HG03442 (cell line): ENCODE data around the gene SPDYA.
"Not testable (repeated sequence)": the region's sequence is repeated elsewhere in the genome, so short reads cannot be mapped to it uniquely, and the experiment has no call there.

Experiments
- ATAC-seq: cut with Tn5 transposase; IDR thresholded peaks from one replicate; pipeline ENCODE4 v1.9.1; 2021; ENCODE audit warnings: mild to moderate bottlenecking, moderate library complexity; ENCODE audit not compliant: unreplicated experiment

The SPDYA gene

DNA sequence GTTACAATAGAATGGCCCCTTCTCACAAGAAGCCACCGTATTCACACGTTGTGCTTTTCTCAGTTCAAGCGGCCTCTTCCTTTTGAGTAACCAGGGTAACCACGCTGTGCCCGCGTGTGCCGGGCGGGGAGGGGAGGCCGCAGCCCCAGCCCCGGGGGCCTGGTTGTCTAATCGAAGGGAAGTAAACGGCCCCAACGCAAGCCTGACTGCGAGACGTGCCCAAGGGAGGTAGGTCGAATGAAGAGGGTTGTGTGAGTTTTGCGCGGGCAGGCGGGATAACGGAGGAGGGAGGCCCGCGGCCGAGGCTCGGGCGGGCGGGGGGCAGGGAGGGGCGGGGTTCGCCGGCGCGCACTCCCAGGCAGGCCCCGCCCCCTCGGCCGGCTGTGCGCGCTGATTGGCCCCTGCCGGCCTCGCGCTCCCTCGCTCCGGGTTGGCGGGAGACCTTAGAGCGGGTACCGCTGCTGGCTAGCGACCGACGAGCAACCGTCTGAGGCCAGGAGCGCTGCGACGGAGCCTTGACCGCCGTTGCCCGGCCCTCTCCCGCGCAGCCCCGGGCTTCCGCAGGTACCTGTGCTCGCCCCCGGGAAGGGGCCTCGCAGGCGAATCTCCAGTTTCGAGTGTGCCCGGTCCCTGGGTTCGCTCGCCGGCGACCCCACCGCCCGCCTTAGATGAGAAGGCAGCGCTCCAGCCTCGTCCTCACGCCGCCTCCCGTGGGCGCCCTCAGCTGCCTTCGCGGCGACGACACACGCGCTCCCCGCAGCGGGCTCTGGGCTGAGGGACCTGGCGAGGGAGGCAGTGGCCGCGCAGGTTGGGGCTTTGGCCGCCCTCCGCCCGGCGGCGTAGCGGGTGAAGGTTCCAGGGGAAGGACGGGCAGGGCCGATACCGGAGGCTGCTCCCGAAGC, at the start of gene SPDYA:
Gene SPDYA, plus strand, starts transcription at position 451 of the 902 bp plus-strand sequence. CDS start 5,181 bp downstream, outside the sequence.
- peak; percentile 64 for ATAC-seq

DNA sequence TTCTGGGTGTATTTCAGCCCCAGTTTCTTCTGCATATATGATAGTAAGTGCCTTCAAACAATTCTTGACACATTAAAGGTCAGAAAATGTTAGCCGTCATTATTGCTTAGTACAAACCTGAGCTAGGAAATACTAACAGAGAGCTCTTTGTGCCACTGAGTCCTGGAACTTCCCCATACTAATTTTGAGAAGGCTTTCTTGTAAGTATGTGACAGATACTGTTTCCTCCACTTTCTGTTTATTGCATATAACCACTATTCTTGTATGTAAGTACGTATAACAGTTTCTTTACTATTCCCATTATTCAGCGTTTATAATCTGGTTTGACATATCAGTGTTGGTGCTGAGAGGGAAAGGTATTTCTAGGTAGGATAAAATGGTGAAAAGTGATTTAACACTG, 49.2 kb upstream of the SPDYA start:
- ATAC-seq, result no peak

DNA sequence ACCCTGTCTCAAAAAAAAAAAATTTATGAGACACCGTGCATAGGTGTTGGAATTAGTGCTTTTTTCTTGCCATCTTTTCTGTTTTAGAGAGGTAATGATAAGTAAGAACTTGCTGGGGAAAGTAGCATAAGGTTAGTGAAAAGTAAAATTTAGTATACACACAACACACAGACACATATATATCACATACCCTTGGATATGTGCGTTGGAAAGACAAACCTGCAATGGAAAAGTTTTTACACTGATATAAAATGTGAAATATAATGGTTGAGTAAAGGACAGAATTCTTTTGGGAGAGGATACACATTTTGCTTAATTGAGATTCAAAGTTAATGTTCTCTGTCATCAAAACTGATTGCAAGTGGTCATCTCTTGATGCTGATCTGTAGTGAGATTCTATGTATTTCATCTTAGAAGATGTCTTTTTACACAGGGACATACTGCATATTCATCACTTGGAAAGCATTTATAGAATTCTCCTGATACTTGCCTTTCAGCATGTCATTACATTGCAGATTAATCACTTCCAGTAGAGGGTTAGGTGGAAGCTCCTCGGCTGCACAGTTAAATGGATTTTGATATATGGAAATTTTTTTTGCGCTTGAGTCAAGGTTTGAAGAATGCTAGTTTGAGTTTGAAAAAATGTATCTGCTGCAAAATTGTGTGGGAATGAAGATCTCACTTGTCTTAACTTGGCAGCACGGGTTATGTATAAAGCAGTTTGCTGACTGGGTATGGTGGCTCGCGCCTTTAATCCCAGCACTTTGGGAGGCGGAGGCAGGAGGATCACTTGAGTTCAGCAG, 45.5 kb upstream of the SPDYA start:
- no peak for ATAC-seq

- no peak for ATAC-seq
Observed at GRCh38 chr2:28766070-28766469, 44.6 kb upstream of the SPDYA start.

DNA sequence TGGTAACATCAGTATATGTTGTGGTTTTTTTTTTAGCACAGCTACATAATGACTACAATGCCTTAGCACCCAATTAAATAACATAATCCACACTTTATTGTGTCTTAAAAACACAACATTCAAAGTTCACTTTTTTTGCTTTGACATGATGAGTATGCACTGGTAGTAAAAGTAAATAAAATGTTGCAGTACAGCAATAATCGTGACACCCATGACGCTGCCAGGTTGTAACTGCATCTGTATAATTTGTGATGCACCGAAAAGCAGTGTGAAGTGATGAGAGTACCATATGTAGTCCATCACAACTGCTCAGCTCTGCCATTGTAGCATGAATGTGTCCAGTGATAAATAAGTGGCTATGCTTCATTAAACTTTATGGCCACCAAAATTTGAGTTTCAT, 43.3 kb upstream of the SPDYA start:
- no peak for ATAC-seq

DNA sequence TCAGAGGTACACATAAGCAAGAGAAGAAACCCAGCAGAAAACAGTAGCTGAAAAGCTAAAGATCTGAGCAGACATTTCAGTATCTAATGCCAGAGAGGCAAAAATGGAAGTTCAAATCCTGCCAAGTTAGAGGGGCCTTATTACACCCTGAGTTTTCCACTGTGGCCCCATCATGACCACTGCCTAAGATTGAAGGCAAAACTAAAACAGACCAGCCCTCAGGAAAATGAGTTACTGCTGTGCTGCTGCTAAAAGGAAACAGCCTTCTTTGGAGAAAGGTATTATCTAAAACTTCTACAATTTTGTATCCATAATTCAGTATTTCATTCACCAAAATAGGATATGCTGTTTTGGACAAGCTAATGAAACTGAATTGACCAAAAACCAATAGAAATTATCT, 42.2 kb upstream of the SPDYA start:
- ATAC-seq, result no peak

- no peak for ATAC-seq
Observed at GRCh38 chr2:28768952-28769351, 41.7 kb upstream of the SPDYA start.

DNA sequence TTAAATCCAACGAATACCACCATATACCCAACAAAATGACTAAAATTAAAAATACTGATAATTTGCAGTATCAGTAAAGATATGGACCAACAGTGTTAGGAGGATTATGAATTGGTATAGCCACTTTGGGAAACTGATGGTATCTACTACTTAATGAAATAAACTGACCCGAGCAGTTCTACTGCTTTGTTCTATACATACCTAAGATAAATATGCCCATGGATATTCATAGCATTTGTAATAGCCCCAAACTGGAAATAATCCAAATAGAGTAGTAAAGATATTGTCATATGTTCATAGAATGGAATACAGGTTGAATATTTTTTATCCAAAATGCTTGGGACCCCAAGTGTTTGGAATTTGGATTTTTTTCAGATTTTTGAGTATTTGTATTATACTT, 38.3 kb upstream of the SPDYA start:
- ATAC-seq, result no peak

- no peak for ATAC-seq
Observed at GRCh38 chr2:28776471-28776870, 34.2 kb upstream of the SPDYA start.

- ATAC-seq, result no peak
Observed at GRCh38 chr2:28778392-28778791, 32.2 kb upstream of the SPDYA start.

- ATAC-seq, result no peak
Observed at GRCh38 chr2:28779001-28779400, 31.6 kb upstream of the SPDYA start.

GRCh38 chr2:28780496-28780895, 30.1 kb upstream of the SPDYA start:
- no peak for ATAC-seq

DNA sequence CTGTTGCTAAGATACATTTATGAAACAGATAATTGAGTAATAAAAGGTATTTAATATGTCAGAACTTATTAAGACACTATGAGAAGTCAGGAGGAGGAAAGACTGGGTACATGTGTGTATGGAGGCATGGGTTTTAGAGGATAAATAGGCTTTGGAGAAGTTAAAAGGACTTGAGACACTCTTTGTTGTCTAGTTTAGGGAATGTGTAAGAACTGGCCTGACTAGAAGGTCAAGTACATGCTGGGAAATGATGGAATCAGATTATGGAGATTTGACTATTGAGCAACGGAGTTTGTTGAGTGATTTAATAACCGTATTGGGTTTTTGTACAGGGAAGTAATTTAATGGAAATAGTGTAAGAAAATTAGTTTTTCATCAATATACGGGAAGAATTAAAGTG, 28.2 kb upstream of the SPDYA start:
- ATAC-seq, result no peak

DNA sequence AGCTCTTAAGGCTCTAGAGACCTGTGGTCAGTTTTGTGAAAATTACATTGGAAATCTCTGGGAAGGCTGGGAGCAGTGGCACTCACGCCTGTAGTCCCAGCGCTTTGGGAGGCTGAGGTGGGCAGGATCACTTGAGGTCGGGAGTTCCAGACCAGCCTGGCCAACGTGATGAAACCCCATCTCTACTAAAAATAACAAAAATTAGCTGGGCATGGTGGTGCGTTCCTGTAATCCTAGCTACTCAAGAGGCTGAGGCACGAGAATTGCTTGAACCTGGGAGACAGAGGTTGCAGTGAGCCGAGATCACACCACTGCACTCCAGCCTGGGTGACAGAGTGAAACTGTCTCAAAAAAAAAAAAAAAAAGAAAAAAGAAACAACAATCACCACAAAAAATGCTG, 26.1 kb upstream of the SPDYA start:
- ATAC-seq, result not testable (repeated sequence)

DNA sequence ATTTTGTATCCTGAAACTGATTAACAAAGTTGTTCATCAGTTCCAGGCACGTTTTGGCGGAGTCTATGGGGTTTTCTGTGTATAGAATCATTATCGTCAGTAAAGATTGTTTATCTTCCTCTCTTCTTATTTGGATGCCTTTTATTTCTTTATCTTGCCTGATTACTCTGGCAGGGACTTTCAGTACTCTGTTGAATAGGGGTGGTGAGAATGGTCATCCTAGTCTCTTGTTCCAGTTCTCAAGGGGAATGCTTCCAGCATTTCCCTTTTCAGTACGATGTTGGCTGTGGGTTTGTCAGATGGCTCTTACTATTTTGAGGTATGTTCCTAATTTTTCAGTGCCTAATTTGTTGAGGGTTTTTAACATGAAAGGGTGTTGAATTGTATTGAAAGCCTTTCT, 14.0 kb upstream of the SPDYA start:
- no peak for ATAC-seq

GRCh38 chr2:28801726-28802125, 8.9 kb upstream of the SPDYA start:
- no peak for ATAC-seq

DNA sequence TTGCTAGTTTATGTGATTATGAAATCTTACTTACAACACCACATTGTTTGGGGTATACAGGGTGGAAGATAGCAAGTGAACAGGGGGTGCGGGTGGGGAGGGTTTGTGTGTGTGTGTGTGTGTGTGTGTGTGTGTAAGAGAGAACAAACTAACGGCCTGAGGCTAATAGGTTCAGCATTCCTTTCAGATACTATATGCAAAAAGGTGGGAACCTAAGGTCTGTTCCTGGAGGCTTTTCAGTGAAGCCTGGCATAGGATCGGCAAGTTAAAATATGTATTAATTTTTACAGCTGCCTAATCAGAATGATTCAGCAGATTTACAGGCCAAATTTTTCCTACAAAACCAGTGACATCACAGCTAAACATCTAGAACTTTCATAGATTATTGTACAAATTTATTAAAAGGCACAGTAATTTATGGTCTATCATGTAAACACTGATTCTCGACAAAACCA, 7.6 kb upstream of the SPDYA start:
- no peak for ATAC-seq

DNA sequence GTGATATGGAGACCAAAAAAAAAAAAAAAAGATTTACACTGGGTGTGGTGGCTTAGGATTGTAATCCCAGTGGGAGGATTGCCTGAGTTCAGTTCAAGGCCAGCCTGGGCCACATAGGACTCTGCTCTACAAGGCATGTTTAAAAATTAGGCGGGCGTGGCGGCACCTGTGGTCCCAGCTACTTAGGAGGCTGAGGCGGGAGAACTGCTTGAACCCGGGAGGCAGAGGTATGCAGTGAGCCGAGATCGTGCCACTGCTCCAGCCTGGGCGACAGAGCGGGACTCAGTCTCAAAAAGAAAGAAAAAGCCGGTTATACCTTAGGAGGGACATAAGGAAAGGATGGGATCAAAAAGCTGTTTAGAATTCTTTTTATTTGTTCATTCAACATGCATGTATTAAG, 707 bp upstream of the SPDYA start:
- ATAC-seq, result no peak

GRCh38 chr2:28818053-28818452, 7.4 kb downstream of the SPDYA start:
- ATAC-seq, result no peak

DNA sequence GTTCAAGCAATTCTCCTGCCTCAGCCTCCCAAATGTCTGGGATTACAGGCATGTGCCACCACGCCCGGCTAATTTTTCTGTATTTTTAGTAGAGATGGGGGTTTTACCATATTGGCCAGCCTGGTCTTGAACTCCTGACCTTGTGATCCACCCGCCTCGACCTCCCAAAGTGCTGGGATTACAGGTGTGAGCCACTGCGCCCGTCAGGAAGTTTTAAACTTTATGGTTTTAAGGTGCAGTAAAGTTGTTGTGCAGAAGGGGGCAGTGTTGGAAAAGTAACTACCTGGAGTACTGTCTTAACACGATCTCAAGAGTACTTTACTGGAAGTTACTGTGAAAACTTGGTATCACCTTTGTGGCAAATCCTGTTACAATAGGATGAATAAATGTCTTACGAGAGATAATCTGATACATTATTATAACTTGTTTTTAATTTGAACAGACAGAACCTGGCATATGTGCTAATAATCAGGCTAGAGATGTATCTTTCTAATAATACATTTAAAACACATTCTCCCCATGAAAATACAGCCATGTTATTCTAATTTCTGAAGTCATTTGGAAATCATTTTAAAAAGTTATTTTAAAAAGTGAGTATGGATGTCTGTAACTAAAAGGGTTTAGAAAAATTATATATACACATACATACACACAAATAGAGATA, 10.8 kb downstream of the SPDYA start:
- ATAC-seq, result no peak

GRCh38 chr2:28822036-28822435, 11.4 kb downstream of the SPDYA start:
- ATAC-seq, result no peak
